ENCODE measurements around the gene KCNH4. TPM values are rescaled to one million over a fixed set of nuclear protein-coding genes. Genes with fewer than 3 reads are reported as not detected.

Gene KCNH4
- total RNA-seq, 6 experiments from 2014 or later, result 0.11 TPM; not detected in 5

DNA sequence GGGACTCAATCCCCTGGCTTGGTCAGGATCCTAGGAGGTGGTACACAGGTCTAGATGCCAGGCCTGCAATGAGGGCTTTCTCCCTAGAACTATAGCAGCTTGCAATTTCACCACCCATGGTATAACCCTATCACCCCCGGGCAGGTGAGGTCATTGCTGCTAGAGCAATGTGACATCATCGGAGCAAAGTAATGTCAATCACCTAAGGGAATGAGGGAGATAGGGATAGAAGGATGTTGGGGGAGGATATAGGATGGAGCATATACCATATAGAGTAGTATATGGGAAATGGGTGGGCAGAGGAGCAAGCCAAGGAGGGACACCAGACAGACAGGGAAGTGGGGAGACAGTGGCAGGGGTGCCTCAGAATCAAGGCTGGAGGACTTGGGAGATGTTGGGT is 3.3 kb downstream of the KCNH4 start:
- Histone ChIP-seq H3K4me1 (peaks cover 0 to 10% (median 0%) of the 10 kb centered on the region in 4 donors), H3K9me3 (no peaks in the 10 kb centered on the region), H3K4me3 (no peak overlapping the region), H3K27me3 (peaks cover 0 to 7% of the 10 kb centered on the region in 2 donors), H3K27ac (no peak overlapping the region), H3K36me3 (no peaks in the 10 kb centered on the region)
- ATAC-seq, result no peak
- intact Hi-C loops (cut with DNase I), result loop anchor here in 1 of 2 donors (10.0 kb wide), 1 partner anchor 53 kb away; the partner anchor contains the start of genes HSPB9 and KAT2A
- WGBS (ENCODE audit: insufficient coverage, low coverage, low lambda C conversion rate, missing lambda C conversion rate), result 67% methylated on average over 1 of the region's 2 CpGs
- TF ChIP-seq, protein P1, sequence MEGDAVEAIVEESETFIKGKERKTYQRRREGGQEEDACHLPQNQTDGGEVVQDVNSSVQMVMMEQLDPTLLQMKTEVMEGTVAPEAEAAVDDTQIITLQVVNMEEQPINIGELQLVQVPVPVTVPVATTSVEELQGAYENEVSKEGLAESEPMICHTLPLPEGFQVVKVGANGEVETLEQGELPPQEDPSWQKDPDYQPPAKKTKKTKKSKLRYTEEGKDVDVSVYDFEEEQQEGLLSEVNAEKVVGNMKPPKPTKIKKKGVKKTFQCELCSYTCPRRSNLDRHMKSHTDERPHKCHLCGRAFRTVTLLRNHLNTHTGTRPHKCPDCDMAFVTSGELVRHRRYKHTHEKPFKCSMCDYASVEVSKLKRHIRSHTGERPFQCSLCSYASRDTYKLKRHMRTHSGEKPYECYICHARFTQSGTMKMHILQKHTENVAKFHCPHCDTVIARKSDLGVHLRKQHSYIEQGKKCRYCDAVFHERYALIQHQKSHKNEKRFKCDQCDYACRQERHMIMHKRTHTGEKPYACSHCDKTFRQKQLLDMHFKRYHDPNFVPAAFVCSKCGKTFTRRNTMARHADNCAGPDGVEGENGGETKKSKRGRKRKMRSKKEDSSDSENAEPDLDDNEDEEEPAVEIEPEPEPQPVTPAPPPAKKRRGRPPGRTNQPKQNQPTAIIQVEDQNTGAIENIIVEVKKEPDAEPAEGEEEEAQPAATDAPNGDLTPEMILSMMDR (IDR thresholded peaks at IDR 0.05), result no peak
- no peak for TF ChIP-seq POLR2A (IDR thresholded peaks at IDR 0.05)
- no peak for DNase-seq

- TF ChIP-seq, protein P1 (IDR thresholded peaks at IDR 0.05), result no peak
- TF ChIP-seq POLR2A (IDR thresholded peaks at IDR 0.05), result no peak
- DNase-seq (no peak), ATAC-seq (no peak)
- intact Hi-C loops (cut with DNase I), result loop anchor here in 1 of 2 donors (10.0 kb wide), 1 partner anchor 49 kb away; the partner anchor contains the start of genes HSPB9 and KAT2A
- H3K36me3 ChIP-seq, result no peaks in the 10 kb centered on the region
- no peak overlapping the region for H3K4me3 ChIP-seq
- WGBS (ENCODE audit: insufficient coverage, low coverage, low lambda C conversion rate, missing lambda C conversion rate), result 37% methylated on average over 5 of the region's 14 CpGs
- H3K9me3 ChIP-seq, result no peaks in the 10 kb centered on the region
- H3K27me3 ChIP-seq, result no peaks in the 10 kb centered on the region
- H3K4me1 ChIP-seq, result no peaks in the 10 kb centered on the region
- no peak overlapping the region for H3K27ac ChIP-seq
These were observed 6.7 kb downstream of the KCNH4 start for GRCh38 chr17:42174126-42174783.

DNA sequence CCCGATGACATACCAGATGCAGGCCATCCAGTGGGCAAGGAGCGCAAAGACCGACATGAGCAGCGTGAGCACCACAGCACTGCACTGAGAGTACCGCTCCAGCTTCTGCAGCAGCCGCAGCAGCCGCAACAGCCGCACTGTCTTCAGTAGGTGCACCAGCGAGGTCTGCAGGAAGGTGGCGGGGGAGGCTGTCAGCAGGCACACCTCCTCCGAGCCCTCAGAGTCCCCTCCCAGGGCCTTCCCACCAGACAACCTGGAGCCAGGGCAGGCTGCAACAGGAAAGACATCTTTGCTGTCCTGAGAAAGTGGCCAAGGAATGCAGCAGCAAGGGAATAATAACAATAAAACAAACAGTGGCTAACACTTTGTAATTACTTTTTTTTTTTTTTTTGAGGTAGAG is 9.1 kb downstream of the KCNH4 start:
- Histone ChIP-seq H3K27ac (no peak overlapping the region), H3K4me3 (no peak overlapping the region), H3K36me3 (no peaks in the 10 kb centered on the region), H3K27me3 (no peaks in the 10 kb centered on the region), H3K9me3 (no peaks in the 10 kb centered on the region), H3K4me1 (no peaks in the 10 kb centered on the region)
- intact Hi-C loops (cut with DNase I), result loop anchor here in 1 of 2 donors (10.0 kb wide), 1 partner anchor 47 kb away; the partner anchor contains the start of genes HSPB9 and KAT2A
- 49% methylated on average over 4 of the region's 11 CpGs for WGBS (ENCODE audit: insufficient coverage, low coverage, low lambda C conversion rate, missing lambda C conversion rate)
- no peak for DNase-seq
- no peak for ATAC-seq
- TF ChIP-seq, protein P1 (IDR thresholded peaks at IDR 0.05), result no peak
- TF ChIP-seq POLR2A (IDR thresholded peaks at IDR 0.05), result no peak

DNA sequence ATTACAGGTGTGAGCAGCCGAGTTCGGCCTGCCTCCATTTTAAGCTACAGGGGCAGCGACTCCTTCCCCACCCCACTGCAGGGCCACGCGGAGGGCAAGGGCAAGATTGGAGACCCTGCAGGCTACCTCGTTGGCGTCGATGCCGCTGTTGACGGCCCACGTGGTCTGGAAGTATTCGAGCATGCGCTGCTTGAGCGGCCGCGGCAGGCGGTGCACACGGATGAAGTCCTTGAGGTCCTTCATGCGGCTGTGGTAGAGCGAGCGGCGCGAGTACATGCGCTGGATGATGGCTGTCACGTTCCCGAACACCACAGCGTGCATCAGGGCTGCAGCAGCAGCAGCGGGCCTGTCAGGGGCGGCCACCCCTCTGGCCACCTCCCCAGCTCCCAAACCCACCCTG is 11.6 kb downstream of the KCNH4 start:
- 86% methylated on average over 7 of the region's 29 CpGs for WGBS (ENCODE audit: insufficient coverage, low coverage, low lambda C conversion rate, missing lambda C conversion rate)
- no peak overlapping the region for H3K4me3 ChIP-seq
- no peak overlapping the region for H3K27ac ChIP-seq
- intact Hi-C loops (cut with DNase I), result no loop called here
- no peaks in the 10 kb centered on the region for H3K27me3 ChIP-seq
- DNase-seq (no peak), ATAC-seq (no peak)
- no peaks in the 10 kb centered on the region for H3K36me3 ChIP-seq
- no peaks in the 10 kb centered on the region for H3K4me1 ChIP-seq
- no peaks in the 10 kb centered on the region for H3K9me3 ChIP-seq
- TF ChIP-seq, protein P1 (IDR thresholded peaks at IDR 0.05), result no peak
- TF ChIP-seq POLR2A (IDR thresholded peaks at IDR 0.05), result no peak
